CD4-positive, alpha-beta T cell treated with Interleukin-2 at 100 ng/mL for 4 hours (primary cell): ENCODE results near the gene GOLGA8T.
"Not testable (repeated sequence)": the region's sequence is repeated elsewhere in the genome, so short reads cannot be mapped to it uniquely, and the experiment has no call there.

Experiments used
- DNase-seq: peaks from one replicate; pipeline ENCODE4 v3.0.0-alpha.2; 2020; ENCODE audit warnings: low spot score

Gene GOLGA8T

GRCh38 chr15:30191143-30191542 is 56.3 kb downstream of the GOLGA8T start:
- not testable (repeated sequence) for DNase-seq

GRCh38 chr15:30191639-30192038 is 56.8 kb downstream of the GOLGA8T start:
- DNase-seq: not testable (repeated sequence)

GRCh38 chr15:30192119-30192745 is 57.4 kb downstream of the GOLGA8T start:
- not testable (repeated sequence) for DNase-seq

GRCh38 chr15:30192892-30193291 is 58.0 kb downstream of the GOLGA8T start:
- not testable (repeated sequence) for DNase-seq
